HepG2 (cell line): Measurements from ENCODE around the gene ARMC8. TPM values are rescaled to one million over a fixed set of nuclear protein-coding genes. Genes with fewer than 3 reads are reported as not detected.

Experiments
- ATAC-seq: fragments of 200-7000 bp; cut with Tn5 transposase; 3 replicates; pipeline ENCODE4 v1.9.1; 2020; ENCODE audit warnings: mild to moderate bottlenecking, moderate library complexity
- BruUV-seq: library from RNA; stranded (reverse); fragments of 400-500 nt; replicated peaks from 2 replicates; lab custom pipeline; 2021; lab: Mats Ljungman, UMichigan
- CTCF ChIA-PET: fragments of 300-600 bp; formaldehyde crosslinking; extraction: SDS; loops from one replicate; lab custom pipeline; 2021; ENCODE audit warnings: low total read pairs, inconsistent platforms, low intra/inter-chr PET ratio; lab: Yijun Ruan, JAX
- POLR2A ChIA-PET: fragments of 350-600 bp; sonication (Branson Sonifier 250); formaldehyde crosslinking; loops from one replicate; lab custom pipeline; 2020; ENCODE audit warnings: antibody characterized with exemption, inconsistent platforms; lab: Yijun Ruan, JAX
- DNase-seq: peaks from one replicate; pipeline ENCODE4 v3.0.0-alpha.2; 2015; ENCODE audit warnings: low spot score
- FAIRE-seq: peaks from 3 replicates; lab custom pipeline; 2011; peaks lifted over from hg19 to GRCh38; lab: Jason Lieb, UNC
- H2AFZ ChIP-seq: one replicate; pipeline ENCODE4 v1.6.1; 2011; ENCODE audit warnings: low read length, inconsistent platforms
- H3K27ac ChIP-seq: fragments of 300-600 bp; 3 replicates; pipeline ENCODE4 v1.8.0; 2011; ENCODE audit warnings: mixed run types, mild to moderate bottlenecking, mixed read lengths, low read length, inconsistent platforms; ENCODE audit not compliant: insufficient read depth; ENCODE audit errors: extremely low read length
- H3K27me3 ChIP-seq, 2 experiments: fragments of 200-600 bp in 1 of 2; 2 replicates in 1 of 2; 3 replicates in 1 of 2; pipeline versions ENCODE4 v1.6.0 to v1.8.0; 2011; ENCODE audit warnings: low read length in 2 of 2, mild to moderate bottlenecking in 2 of 2, moderate library complexity in 2 of 2, inconsistent platforms in 1 of 2; ENCODE audit not compliant: insufficient read depth in 2 of 2, control insufficient read depth in 1 of 2
- H3K36me3 ChIP-seq, 2 experiments: fragments of 200-600 bp in 1 of 2; replicated peaks in 1 of 2; 2 replicates in 1 of 2; 3 replicates in 1 of 2; pipeline versions ENCODE4 v1.5.1 to v1.8.0; 2011; ENCODE audit warnings: low read length in 2 of 2, inconsistent platforms in 1 of 2; ENCODE audit not compliant: insufficient read depth in 2 of 2, control insufficient read depth in 1 of 2
- H3K4me1 ChIP-seq: 2 replicates; pipeline ENCODE4 v1.5.1; 2012; ENCODE audit warnings: low read length, inconsistent platforms; ENCODE audit not compliant: insufficient read depth
- H3K4me2 ChIP-seq: 2 replicates; pipeline ENCODE4 v1.6.0; 2011; ENCODE audit warnings: low read depth, low read length, inconsistent platforms
- H3K4me3 ChIP-seq, 3 experiments: fragments of 200-600 bp in 1 of 3; sonication (generic), shearing (Covaris generic) in 1 of 3; replicated peaks in 1 of 3; 2 replicates each; pipeline ENCODE4 v1.5.1; 2011 to 2016; ENCODE audit warnings: low read length in 3 of 3, inconsistent platforms in 2 of 3, low read depth in 2 of 3, mild to moderate bottlenecking in 2 of 3, control low read depth in 1 of 3, mixed read lengths in 1 of 3; ENCODE audit not compliant: insufficient read depth in 1 of 3
- H3K79me2 ChIP-seq: one replicate; pipeline ENCODE4 v1.6.1; 2011; ENCODE audit warnings: low read length, inconsistent platforms; ENCODE audit not compliant: insufficient read depth
- H3K9ac ChIP-seq: 2 replicates; pipeline ENCODE4 v1.6.0; 2011; ENCODE audit warnings: mild to moderate bottlenecking, low read depth, low read length, inconsistent platforms; ENCODE audit not compliant: insufficient read depth
- H3K9me3 ChIP-seq: 2 replicates; pipeline ENCODE4 v1.5.1; 2012; ENCODE audit warnings: mild to moderate bottlenecking, low read length
- H4K20me1 ChIP-seq: 2 replicates; pipeline ENCODE4 v1.6.0; 2011; ENCODE audit warnings: inconsistent platforms, mild to moderate bottlenecking, low read length, moderate library complexity; ENCODE audit not compliant: insufficient read depth
- GATAD2A ChIP-seq: IDR thresholded peaks from 2 replicates; pipeline ENCODE4 v1.6.1; 2016
- MBNL3 ChIP-seq: fragments of 250-450 bp; sonication (Bioruptor Pico); conservative IDR thresholded peaks from 2 replicates; pipeline ENCODE4 v1.8.0; 2022; ENCODE audit warnings: mild to moderate bottlenecking, inconsistent platforms
- NONO ChIP-seq, 2 experiments: fragments of 450-650 bp in 1 of 2; sonication (generic) in 1 of 2; formaldehyde crosslinking in 1 of 2; IDR thresholded peaks in 1 of 2; conservative IDR thresholded peaks in 1 of 2; 2 replicates each; pipeline versions ENCODE4 v1.6.1 to v1.8.0; 2017 to 2022; ENCODE audit warnings: mild to moderate bottlenecking in 1 of 2, missing genetic modification reagents in 1 of 2, moderate library complexity in 1 of 2
- ZNF205 ChIP-seq: IDR thresholded peaks from 2 replicates; pipeline ENCODE4 v1.6.1; 2018; ENCODE audit warnings: missing biosample characterization, missing genetic modification reagents
- ZNF501 ChIP-seq: sonication (generic); formaldehyde crosslinking; IDR thresholded peaks from 2 replicates; pipeline ENCODE4 v1.5.1; 2020; ENCODE audit warnings: mild to moderate bottlenecking, moderate library complexity, missing genetic modification reagents
- WGBS: methylation state at CpG from one replicate; pipeline ENCODE4 v1.1.6; 2017; ENCODE audit warnings: low lambda C conversion rate; 5-methylcytosine and 5-hydroxymethylcytosine counted together
- in situ Hi-C: cut with HindIII; loops from 2 replicates; pipeline ENCODE4 v1.10.0; 2017; ENCODE audit warnings: low pct_unique_long_range_greater_than_20kb; ENCODE audit not compliant: extremely low pct_ligation_motif_present
- intact Hi-C: fragments of 100-400 bp; cut with micrococcal nuclease; formaldehyde crosslinking; loops from one replicate; pipeline ENCODE4 v1.10.0; 2022; ENCODE audit not compliant: unreplicated experiment
- polyA plus RNA-seq, 8 experiments: library from polyadenylated mRNA; depleted of rRNA in 3 of 8; stranded (reverse) in 7 of 8; unstranded in 1 of 8; fragments of >200 nt; fragmentation: Illumina TruSeq in 4 of 8; extraction: Trizol in 4 of 8; gene quantifications; 2 replicates each; pipeline versions ENCODE4 v1.2.1 to v1.2.3, GENCODE V29; 2011 to 2016; ENCODE audit warnings: low read depth in 4 of 8, missing spikeins in 1 of 8, mixed read lengths in 1 of 8; ENCODE audit not compliant: insufficient read depth in 1 of 8
- total RNA-seq, 5 experiments: library from RNA; depleted of rRNA; stranded (reverse); fragments of >200 nt; fragmentation: Illumina TruSeq; extraction: Trizol; gene quantifications; 2 replicates each; pipeline ENCODE4 v1.2.3, GENCODE V29; 2016; ENCODE audit warnings: low read depth in 1 of 5
- TF ChIP-seq, protein P1 (sequence below): sonication (generic); formaldehyde crosslinking; IDR thresholded peaks from 2 replicates; pipeline ENCODE4 v1.4.0; 2020; ENCODE audit warnings: mild to moderate bottlenecking, missing genetic modification reagents, borderline replicate concordance
- TF ChIP-seq, protein P2 (sequence below): IDR thresholded peaks from 2 replicates; pipeline ENCODE4 v1.6.1; 2016; ENCODE audit warnings: missing compliant biosample characterization, missing genetic modification reagents, borderline replicate concordance
- TF ChIP-seq, protein P3 (sequence below): sonication (generic); formaldehyde crosslinking; IDR thresholded peaks from 2 replicates; pipeline ENCODE4 v1.4.0; 2020; ENCODE audit warnings: missing genetic modification reagents, borderline replicate concordance
- TF ChIP-seq, protein P4 (sequence below): sonication (generic); formaldehyde crosslinking; IDR thresholded peaks from 2 replicates; pipeline ENCODE4 v1.4.0; 2020; ENCODE audit warnings: missing genetic modification reagents
- TF ChIP-seq, protein P5 (sequence below): sonication (generic); formaldehyde crosslinking; IDR thresholded peaks from 2 replicates; pipeline ENCODE4 v1.9.0; 2021; ENCODE audit warnings: missing genetic modification reagents, mild to moderate bottlenecking, borderline replicate concordance

Gene ARMC8
- total and polyA plus RNA-seq, 2 of the 13 experiments (the other 11 are each of a cell fraction or from before 2014, with no cell fraction given) = 38.9 to 55.3 TPM

DNA sequence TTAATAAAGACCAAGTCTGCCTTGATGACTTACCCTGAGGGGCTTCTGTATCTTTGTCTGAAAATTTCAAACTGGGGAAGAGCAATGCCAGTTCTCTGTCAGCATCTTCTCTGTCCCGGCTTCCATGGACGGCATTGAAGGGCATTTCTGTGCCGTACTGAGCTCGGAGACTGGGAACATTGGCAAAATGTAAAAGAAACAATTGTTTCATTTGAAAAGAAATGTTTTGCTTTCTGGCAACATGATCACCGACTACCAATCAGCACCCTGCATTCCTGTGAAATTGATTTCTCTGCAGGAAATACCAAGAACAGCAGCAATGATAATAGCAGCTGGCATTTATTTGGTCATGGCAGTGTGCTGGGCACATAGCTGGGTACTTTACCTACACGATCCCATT is 116.4 kb downstream of the ARMC8 start:
- DNase-seq (no peak), ATAC-seq (no peak), FAIRE-seq (no peak)
- BruUV-seq = no TSS peak
- intact Hi-C loops = no loop called here
- Histone ChIP-seq H3K27ac (no peak overlapping the region), H3K79me2 (no peaks in the 10 kb centered on the region), H3K36me3 (no peaks in the 10 kb centered on the region), H3K9ac (no peak overlapping the region), H3K4me3 (no peak overlapping the region), H4K20me1 (no peaks in the 10 kb centered on the region), H3K9me3 (peaks cover 10% of the 10 kb centered on the region; the same call in 1 of the 2 replicates), H3K4me1 (no peaks in the 10 kb centered on the region), H3K27me3 (no peaks in the 10 kb centered on the region), H2AFZ (no peak overlapping the region), H3K4me2 (no peak overlapping the region)
- ChIA-PET CTCF (no interaction called here), POLR2A (no interaction called here)
- TF ChIP-seq ZNF205 (CRISPR knock-in tag) (no peak), GATAD2A (CRISPR knock-in tag) (no peak), NONO (IDR thresholded peaks at IDR 0.05) (no peak), NONO (CRISPR knock-in tag; conservative IDR thresholded peaks at IDR 0.05) (no peak), ZNF501 (CRISPR knock-in tag) (no peak), MBNL3 (CRISPR knock-in tag) (no peak)
- TF ChIP-seq, protein P1, sequence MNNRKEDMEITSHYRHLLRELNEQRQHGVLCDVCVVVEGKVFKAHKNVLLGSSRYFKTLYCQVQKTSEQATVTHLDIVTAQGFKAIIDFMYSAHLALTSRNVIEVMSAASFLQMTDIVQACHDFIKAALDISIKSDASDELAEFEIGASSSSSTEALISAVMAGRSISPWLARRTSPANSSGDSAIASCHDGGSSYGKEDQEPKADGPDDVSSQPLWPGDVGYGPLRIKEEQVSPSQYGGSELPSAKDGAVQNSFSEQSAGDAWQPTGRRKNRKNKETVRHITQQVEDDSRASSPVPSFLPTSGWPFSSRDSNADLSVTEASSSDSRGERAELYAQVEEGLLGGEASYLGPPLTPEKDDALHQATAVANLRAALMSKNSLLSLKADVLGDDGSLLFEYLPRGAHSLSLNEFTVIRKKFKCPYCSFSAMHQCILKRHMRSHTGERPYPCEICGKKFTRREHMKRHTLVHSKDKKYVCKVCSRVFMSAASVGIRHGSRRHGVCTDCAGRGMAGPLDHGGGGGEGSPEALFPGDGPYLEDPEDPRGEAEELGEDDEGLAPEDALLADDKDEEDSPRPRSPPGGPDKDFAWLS (CRISPR knock-in tag) = no peak
- TF ChIP-seq, protein P2, sequence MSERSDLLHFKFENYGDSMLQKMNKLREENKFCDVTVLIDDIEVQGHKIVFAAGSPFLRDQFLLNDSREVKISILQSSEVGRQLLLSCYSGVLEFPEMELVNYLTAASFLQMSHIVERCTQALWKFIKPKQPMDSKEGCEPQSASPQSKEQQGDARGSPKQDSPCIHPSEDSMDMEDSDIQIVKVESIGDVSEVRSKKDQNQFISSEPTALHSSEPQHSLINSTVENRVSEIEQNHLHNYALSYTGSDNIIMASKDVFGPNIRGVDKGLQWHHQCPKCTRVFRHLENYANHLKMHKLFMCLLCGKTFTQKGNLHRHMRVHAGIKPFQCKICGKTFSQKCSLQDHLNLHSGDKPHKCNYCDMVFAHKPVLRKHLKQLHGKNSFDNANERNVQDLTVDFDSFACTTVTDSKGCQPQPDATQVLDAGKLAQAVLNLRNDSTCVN (CRISPR knock-in tag) = no peak
- TF ChIP-seq, protein P3, sequence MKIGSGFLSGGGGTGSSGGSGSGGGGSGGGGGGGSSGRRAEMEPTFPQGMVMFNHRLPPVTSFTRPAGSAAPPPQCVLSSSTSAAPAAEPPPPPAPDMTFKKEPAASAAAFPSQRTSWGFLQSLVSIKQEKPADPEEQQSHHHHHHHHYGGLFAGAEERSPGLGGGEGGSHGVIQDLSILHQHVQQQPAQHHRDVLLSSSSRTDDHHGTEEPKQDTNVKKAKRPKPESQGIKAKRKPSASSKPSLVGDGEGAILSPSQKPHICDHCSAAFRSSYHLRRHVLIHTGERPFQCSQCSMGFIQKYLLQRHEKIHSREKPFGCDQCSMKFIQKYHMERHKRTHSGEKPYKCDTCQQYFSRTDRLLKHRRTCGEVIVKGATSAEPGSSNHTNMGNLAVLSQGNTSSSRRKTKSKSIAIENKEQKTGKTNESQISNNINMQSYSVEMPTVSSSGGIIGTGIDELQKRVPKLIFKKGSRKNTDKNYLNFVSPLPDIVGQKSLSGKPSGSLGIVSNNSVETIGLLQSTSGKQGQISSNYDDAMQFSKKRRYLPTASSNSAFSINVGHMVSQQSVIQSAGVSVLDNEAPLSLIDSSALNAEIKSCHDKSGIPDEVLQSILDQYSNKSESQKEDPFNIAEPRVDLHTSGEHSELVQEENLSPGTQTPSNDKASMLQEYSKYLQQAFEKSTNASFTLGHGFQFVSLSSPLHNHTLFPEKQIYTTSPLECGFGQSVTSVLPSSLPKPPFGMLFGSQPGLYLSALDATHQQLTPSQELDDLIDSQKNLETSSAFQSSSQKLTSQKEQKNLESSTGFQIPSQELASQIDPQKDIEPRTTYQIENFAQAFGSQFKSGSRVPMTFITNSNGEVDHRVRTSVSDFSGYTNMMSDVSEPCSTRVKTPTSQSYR (CRISPR knock-in tag) = no peak
- TF ChIP-seq, protein P4, sequence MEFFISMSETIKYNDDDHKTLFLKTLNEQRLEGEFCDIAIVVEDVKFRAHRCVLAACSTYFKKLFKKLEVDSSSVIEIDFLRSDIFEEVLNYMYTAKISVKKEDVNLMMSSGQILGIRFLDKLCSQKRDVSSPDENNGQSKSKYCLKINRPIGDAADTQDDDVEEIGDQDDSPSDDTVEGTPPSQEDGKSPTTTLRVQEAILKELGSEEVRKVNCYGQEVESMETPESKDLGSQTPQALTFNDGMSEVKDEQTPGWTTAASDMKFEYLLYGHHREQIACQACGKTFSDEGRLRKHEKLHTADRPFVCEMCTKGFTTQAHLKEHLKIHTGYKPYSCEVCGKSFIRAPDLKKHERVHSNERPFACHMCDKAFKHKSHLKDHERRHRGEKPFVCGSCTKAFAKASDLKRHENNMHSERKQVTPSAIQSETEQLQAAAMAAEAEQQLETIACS (CRISPR knock-in tag) = no peak
- TF ChIP-seq, protein P5, sequence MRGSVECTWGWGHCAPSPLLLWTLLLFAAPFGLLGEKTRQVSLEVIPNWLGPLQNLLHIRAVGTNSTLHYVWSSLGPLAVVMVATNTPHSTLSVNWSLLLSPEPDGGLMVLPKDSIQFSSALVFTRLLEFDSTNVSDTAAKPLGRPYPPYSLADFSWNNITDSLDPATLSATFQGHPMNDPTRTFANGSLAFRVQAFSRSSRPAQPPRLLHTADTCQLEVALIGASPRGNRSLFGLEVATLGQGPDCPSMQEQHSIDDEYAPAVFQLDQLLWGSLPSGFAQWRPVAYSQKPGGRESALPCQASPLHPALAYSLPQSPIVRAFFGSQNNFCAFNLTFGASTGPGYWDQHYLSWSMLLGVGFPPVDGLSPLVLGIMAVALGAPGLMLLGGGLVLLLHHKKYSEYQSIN (CRISPR knock-in tag) = no peak
- in situ Hi-C loops = no loop called here
- 57% methylated on average over 6 of the region's 6 CpGs for WGBS
